AML-193 (cell line): Measurements from ENCODE around the gene BST1.
"Not testable (repeated sequence)": the region's sequence is repeated elsewhere in the genome, so short reads cannot be mapped to it uniquely, and the experiment has no call there.

Experiments
- DNase-seq, 2 experiments: peaks; one replicate each; lab custom pipeline; 2025; lab: John Stamatoyannopoulos, UW

Gene BST1

DNA sequence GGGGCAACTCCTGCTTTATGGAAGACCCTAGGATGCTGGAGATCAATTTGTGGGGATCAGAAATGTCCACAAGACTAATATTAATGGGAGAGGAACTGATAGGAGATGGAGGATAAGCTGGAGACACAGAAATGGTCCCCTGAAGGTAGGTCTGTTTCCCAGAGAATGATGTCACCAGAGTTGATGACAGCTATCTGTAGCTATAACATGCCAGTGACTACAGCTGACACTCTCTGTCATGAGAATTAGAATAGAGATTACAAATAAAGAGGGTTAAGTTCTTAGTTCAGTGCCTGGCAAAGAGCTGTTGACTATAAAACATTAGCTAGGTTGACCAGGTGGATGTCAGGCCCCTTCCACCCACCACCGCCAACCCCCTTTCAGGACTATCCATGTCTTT is 9.3 kb downstream of the BST1 start:
- no peak for DNase-seq

DNA sequence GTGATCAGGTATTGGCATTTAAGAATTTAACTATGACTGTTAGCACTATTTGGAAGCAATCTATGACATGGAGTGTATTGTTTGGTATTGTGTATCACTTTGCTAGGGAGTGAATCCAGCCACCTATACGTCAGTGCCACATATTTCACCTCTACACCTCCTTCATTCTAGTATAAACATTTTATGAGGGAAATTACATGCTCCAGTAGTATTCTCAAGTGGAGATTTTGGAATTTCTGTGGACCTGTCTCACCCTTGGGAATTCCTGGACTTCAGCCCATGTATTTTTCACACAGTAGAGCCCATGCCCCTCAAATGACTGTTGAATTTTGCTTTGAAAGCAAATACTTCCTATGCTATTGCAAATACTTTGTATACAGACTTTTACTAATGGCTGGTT is 11.3 kb downstream of the BST1 start:
- DNase-seq, result no peak

DNA sequence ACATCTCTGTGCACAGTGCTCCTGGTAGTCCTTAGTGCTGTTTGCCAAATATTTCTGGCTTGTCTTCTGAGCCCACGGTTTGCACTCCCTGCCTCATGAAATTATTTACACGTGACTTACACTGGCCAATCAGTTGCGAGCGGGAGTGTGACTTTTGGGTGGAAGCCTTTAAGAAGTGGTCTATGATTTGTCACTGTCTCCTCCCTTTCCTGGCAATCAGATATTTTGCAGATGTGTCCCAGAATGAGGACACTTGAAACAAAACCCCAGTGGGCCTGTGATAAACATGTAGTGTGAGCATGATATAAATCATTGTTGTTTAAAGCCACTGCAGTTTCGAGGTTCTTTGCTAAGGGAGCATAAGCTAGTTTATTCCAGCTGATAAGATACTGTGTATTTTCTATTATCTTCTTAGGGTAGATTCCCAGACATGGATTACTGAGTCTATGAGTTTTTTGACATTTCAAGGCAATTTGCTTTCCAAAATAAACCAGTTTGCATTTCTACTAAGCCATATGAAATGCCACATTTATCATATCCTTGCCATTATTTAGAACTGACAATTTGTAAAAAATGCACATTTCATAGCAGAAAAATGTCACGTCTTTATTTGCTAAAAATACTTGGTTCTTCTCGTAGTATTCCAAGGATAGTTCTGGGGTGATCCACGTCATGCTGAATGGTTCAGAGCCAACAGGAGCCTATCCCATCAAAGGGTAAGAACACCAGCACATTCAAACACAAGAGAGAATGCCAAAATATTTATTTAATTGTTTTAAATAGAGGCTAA is 12.0 kb downstream of the BST1 start:
- DNase-seq, result no peak

DNA sequence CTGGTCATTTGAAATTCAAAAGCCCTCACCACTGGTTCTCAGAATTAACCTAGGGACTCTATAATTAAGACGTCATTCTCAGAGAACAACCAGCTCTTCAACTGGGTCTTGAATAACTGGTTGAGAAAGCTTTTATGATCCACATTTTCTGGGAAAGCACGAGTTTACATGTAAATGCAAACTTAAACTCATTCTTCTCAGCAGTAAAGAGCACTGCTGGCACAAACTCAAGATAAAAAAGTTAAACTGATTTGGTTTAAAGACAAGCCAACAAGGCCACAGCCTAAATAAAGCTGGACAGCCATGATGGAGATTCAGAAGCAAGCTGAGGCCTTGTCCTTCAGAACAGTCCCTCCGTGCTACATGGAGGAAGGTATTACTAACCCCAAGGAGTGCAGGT is 13.2 kb downstream of the BST1 start:
- DNase-seq, result no peak

DNA sequence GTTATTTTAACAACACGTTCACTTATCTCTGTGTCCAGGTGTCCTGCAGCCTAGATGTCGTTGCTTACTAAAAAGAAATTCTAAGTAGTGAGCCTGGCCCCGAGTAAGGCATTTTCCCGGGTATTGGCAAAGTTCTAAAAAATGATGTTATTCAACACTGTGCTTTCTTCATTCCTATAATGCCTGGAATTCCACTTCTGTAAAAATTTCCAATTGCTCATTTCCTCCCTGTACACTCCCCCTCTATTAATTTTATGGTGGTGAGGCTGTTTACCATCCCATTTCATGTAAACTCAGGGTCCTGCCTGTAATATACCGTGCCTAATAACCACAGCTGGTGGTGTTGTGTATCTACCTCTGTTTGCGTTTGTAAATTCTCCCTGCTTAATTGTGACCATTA is 14.2 kb downstream of the BST1 start:
- DNase-seq, result no peak

DNA sequence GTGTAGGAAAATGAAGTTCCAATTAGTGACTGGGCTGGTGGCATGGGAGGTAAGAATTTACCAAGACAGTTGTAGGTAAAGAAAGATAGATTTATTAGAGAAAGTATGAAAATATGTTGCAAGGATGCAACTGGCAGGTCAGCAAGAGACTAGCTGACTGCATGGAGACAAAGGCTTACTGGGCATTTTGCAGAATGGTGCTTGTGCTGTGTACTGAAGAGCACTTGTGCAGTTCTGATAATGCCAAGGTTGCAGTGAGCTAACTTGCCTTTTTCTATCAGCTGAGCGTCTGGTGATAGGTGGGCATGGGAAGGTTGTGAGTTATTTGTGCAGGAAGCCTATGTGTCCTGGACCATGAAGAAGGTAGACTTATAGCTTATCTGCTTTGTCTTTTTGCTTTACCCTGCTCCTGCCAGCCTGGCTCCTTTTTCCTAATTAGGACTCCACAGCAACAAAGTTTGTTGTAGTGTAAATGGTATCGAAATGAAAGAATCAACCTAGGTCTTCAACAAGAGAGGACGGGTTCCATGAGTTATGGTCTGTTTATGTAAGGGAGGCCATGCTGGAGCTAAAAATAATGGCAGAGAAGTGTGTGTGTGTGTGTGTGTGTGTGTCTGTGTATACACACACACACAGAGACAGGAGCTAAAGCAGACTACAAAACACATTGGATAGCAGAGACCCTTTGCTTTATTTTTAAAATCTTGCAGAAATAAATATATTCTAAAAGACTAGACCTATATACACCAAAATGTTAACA is 15.0 kb downstream of the BST1 start:
- no peak for DNase-seq

DNA sequence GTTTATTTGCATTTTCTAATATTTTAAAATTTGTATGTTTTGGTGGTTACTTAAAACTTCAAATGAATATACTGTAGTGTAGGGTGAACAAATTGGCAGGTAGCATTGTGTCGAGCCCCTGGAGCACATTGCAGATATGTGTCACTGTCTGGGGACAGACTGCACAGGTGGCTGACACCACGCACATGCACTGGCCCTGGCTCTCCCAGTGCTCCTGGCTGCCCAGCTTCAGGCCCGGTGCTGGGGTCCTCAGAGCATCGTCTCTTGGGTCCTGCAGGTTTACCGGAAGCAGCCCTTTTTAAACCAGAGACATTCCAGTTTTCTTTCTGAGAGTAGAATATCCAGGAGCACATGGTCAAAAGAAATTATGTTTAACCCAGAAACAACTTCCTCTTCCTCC is 15.6 kb downstream of the BST1 start:
- DNase-seq, result no peak

DNA sequence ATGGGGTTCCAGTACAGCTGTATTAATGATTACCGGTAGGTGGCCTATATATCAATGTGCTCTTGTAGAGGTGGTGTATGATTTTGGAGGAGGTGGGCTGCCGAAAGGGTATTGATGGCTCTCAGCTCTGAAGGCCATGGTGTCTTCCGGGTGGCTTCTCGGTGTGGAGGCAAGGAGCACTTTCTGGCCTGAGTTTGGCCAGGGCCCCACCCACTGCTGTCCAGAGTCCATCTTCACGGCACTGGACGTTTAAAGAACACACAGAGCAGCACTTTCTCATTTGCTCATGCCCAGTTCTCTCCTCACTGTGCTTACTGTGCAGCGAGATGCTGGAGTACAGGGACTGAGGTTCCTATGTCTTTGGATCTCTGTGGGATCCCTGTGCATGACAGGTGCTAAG is 16.1 kb downstream of the BST1 start:
- DNase-seq, result no peak

DNA sequence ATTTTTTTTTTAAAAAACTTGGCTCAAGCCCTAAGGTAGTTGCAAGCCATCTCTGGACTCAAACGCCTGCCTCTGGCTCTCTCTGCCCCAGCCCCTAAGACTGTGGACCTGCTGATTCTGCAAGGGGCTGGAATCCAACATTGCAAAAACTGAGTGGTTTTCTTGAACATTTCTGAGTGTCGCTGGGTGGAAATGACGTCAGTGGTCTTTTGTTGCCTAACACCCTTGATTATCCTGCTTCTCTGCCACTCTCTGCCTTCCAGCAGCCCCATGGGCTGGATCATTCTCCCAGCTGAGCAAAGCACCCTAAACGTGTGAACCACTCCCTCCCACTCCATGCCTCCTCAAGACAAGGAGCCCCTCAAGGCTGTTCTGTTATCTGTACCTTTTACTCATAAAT is 16.6 kb downstream of the BST1 start:
- DNase-seq, result no peak

DNA sequence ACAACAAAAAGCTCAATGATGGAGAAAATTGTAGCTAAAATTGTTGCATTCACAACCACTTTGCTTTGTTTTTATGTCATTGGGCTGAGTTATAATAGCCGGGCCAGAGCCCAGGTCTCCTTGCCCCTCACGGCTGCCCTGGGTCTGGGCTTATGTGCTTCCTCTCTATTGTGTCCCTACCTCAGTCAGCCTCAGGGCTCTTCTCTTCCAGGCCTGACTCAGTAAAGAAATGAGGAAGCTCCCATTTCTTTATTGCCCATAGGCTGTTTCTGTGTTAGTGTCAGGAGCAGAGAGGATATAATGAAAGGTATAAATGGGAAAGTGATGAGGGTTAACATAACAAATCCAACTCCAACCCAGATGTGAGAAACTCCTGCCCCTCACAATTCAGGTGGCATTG is 18.0 kb downstream of the BST1 start:
- DNase-seq, result peak in 1 of 2 experiments; percentile 17

DNA sequence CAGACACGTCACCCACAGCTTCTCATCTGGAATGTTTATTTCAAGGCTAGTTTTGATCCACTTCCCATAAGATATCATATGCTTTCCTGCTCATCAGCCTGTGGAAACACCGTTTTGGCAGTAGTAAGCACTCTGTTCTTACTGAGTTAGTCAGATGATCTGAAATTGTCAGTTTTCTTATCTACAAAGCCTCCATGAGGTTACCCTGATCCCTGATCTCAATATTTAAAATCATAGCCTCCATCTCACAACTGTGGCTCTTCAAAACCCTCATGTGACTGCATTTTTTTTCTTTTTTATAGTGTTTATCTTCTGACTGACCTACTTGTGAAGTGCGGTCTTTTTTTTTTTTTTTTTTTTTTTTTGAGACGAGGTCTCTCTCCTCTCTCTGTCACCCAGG is 22.7 kb downstream of the BST1 start:
- no peak for DNase-seq

DNA sequence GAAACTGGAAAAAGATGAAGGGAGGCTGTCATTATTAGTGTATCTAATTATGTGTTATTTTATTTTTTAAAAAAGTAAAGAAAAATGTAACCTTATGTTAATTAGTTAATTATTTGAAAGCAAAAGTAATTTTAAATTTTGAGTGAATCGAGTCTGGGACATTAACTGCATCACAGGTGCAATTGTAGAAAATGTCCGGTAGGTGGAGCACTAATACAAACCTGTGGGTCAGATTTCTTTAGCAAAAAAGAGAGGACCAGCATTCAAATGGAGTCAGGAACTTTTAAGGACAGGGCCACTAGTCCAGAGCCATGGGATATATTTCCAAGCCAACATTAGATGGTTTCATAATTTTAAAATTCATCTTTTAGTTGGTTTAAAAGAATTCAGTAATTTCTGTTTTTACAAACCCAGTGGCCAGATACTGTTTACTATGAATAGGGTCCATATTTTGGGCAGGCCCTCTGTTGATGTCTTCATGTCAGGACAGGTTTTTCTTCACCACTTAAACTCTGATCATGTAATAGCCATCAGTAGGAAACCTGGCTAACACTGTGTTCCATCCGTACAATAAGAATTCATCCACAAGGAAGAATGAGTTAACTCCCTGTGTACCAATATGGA is 27.2 kb downstream of the BST1 start:
- DNase-seq, result peak; percentile 62 to 74

DNA sequence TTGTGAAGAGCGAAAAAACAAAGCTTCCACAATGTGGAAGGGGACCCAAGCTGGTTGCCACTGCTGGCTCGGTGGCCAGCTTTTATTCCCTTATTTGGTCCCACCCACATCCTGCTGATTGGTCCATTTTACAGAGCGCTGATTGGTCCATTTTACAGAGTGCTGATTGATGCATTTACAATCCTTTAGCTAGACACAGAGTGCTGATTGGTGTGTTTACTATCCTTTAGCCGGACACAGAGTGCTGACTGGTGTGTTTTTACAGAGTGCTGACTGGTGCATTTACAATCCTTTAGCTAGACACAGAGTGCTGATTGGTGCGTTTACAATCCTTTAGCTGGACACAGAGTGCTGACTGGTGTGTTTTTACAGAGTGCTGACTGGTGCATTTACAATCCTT is 30.2 kb downstream of the BST1 start:
- DNase-seq, result not testable (repeated sequence)

DNA sequence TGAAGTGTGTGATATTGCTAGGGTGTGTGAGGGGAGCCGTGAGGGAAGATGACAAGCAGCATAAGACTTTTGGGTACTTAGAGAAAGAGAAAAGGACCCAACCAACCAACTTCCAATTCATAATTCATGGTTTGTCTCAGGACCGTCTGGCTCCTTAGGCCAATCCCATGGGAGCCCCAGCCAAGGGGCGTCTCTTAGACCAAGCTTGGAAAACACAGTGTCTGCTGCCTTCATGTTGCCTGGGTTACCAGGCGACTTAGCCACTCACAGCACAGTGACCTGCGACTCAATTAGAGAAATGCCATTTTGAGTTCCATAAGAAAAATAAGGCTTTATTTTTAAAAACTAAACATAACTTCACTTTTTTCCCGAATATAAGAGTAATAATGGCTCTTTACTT is 32.7 kb downstream of the BST1 start:
- DNase-seq, result no peak

DNA sequence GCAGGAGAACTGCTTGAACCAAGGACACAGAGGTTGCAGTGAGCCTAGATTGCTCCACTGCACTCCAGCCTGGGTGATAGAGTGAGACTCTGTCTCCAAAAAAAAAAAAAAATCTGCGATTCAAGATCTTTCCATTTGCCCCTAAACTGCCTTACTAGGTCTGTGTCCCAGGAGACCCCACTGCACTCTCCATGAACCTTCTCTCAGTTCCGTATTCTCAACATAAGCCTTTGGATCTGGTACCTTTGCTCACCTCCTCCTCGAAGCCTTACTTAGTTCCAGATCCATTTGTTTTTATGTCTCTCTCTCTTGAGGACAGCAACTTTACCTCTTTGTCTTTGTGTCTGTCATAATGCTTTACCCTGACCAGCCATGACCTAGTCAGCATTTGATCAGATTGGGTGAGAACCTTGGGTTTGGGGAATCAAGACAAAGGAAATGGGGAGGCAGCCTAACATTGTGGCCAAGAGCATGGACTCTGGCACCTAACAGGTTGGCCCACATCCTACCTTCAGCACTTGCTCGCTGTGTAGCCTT is 33.7 kb downstream of the BST1 start:
- DNase-seq, result no peak

DNA sequence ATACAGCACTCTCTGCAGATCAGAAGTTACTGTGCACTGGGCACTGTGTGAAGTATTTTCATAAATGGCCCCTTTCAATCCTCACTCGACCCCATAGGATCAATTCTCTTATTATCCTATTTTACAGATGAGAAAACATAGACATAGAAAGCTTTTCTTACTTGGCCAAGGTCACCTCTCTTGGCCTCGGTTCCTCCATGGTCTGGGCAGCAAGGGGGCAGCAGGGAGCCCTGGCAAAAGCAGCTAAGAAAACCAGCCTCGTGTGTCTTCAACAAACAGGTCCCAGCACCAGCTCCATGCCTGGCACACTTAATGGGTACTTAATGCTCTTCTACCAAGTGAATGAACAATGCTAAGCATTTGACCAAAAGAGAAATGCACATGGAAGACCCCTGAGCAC is 34.4 kb downstream of the BST1 start:
- no peak for DNase-seq

DNA sequence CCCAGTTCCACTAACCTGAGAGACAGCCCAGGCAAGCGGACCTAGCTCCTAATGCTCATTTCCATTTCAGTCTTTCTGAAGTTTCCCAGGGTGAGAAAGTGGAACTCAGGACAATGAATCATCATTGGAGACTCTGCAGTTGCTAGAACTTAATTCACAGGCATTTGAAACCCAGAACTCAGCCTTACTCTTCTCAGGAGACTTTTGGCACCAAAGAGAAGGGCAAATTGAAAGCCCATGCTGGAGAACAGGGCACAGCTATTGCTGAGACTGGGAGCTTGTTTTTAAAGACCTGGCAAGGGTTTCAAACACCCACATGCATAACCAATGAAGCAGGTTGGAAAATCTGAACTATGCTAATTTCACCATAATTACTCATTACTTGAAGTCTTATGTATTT is 36.0 kb downstream of the BST1 start:
- DNase-seq, result no peak

DNA sequence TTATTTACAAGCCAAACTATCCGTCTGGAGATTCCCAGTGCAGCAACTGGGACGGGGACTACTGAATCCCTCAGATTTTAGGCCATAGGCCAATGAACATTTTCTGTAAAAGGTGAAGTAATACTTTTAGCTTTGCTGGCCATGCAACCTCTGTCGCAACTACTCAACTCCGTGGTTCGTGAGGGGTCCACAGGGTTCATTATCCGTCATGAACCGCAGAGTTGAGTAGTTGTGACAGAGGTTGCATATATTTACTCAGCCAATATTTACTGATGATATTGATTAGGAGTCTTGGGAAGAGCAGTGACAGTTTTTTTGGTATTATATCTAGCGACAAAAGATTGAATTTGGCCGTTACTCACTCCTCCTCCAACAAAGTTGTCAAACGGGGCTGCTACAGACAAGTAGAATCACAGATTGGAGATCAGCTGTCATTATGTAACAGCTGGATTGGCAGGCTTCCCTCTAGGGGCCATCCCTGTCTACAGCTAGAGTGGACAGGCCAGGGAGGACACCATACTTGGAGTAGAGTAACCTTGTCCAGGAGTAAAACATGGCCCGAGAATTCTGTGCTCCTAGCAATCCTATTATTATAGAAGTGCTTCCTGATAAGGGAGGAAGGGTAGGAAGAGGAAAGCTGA is 38.0 kb downstream of the BST1 start:
- no peak for DNase-seq

DNA sequence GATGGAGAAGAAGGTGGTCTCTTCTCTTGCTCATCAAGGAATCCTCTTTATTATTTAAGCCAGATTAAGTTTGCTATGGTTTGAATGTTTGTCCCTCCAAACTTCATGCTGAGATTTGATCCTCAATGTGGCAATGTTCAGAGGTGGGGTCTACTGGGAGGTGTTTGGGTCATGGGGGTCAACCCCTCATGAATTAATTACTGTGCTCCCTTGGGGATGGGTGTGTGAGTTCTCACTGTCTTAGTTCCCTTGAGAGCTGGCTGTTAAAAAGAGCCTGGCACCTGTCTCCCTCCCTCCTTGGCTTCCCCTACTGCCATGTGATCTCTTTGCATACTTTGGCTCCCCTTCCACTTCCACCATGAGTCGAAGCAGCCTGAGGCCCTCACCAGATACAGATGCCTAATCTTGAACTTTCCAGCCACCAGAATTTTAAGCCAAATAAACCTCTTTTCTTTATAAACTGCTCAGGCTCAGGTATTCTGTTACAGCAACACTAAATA is 39.3 kb downstream of the BST1 start:
- DNase-seq, result no peak

DNA sequence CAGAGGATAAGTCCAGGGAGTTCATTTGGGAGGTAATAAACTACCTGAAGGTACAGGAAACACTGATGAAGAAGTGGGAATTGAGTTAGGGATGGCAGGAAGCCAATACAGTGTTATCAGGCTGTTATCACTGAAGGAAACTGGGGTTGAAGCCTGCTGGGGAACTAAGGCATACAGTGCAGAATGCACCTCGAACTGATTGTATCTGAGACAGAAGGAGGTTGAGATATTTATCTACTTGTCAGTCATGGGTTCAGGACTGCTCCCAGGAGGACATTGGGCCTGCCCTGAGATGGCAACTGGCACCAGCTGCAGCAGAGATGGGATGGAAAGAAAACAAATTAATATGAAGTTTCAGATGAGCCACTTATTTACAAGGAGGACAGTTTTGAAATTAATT is 39.8 kb downstream of the BST1 start:
- DNase-seq, result no peak

DNA sequence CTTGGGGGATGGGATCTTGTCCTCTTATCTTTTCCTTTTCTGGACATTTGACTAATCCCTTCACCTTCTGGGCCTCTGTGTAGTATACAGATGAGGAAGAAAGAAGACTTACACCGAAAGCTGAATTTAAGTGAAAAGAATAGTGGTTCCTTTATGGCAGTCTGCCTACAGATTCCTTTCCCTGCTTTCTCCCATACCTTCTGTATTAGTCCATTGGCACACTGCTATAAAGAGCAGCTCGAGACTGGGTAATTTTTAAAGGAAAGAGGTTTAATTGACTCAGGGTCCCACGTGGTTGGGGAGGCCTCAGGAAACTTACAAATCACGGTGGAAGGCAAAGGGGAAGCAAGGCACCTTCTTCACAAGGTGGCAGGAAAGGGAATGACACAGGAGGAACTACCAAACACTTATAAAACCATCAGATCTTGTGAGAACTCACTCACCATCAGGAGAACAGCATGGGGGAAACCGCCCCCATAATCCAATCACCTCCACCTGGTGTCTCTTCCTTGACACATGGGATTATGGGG is 41.2 kb downstream of the BST1 start:
- DNase-seq, result no peak

DNA sequence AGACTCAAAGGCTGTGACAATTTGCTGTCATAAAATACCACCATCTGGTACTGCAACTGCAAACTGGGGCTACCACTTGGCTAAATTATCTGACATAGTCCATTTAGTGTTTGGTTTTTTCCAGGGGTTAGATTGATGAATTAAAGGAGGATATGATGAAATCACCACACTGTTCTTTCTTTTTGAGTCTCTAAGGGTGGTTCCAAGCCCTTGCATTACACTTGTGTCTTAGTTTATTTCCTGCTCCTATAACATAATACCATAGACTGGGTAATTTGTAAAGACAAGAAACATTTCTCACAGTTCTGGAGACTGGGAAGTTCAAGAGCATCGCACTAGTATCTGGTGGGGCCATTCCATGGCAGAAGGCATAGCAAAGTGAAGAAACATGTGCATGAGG is 43.2 kb downstream of the BST1 start:
- DNase-seq, result peak in 1 of 2 experiments; percentile 3
